Measurements from ENCODE around the gene VPS18.

Gene VPS18

GRCh38 chr15:40871749-40872617, 22.3 kb upstream of the VPS18 start:
- DNase-seq: no peak

- no peak for DNase-seq
These were observed 21.2 kb upstream of the VPS18 start for GRCh38 chr15:40872791-40873693.

DNA sequence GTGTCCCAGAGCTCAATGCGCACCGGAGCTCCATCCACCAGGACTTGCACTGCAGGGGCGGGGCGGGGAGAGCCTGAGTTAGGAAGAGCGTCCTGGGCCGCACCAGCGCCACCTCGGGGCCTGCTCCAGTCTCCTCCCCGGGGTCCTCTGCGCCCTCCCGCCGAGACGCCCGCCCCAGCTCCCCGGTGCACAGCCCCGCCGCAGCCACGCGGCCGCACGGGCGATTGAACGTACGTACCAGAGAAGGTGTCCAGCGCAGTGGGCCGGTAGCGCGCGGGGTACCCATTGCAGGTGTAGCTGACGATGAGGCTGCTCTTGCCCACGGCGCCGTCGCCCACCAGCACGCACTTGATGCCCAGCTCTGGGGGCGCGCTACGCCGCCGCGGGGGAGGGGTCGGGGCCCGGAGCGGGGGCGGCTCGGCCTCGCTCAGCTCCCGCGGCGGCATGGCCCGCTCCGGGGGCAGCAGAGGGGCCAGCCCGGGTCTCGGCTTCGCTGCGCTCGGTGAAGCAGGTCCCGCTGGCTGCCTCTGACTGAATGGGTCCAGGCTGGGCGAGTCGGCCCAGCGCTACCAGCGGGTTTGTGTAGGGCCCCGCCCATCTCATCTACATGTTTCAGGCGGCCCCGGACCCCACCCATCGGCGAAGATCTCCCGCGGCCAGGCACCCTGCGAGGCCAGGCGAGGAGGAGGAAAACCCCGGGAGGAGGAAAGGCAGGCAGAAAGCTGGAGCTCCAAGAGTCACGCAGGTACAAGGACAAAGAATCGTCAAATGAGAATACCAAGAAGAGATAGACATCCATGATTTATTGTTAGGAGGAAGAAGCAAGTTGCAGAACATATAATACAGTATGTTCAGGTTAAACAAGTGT, 20.3 kb upstream of the VPS18 start, which contains the start of gene RHOV:
TSS of gene RHOV (minus strand) at position 541 of the 868 bp plus-strand sequence. CDS start at position 446, 95 bp downstream.
- DNase-seq: peak; percentile 29 to 50

DNA sequence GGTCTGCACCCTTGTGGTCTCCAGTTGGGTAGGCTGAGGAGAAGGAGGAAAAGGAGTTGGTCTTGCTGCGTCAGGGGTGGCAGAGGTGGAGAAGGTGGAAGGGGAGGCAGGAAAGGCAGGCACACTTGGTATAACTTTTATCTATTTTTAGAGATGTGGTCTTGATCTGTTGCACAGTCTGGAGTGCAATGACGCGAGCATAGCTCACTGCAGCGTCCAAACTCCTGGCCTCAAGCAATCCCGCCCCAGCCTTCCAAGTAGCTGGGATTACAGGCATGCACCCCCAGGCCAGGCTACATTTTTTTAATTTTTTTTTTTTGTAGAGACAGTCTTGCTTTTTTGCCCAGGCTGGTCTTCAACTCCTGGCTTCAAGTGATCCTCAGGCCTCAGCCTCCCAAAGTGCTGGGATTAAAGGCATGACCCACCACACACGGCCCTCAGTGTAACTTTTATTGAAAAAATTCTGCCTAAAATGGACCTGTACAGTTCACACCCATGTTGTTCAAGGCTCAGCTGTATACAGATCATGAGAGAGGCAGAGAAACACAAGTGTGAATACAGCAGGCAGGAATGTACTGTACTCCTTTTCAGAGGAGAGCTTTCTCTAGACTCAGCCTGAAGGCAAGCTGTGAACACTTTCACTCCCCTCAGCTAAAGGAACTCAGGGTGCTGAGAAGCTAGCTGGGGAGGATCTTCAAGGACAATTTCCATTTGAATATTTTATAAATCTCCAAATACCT, 18.1 kb upstream of the VPS18 start:
- no peak for DNase-seq

GRCh38 chr15:40877694-40878093, 16.6 kb upstream of the VPS18 start:
- DNase-seq: no peak

- peak in 1 of 2 donors; percentile 15 for DNase-seq
These were observed 15.5 kb upstream of the VPS18 start for GRCh38 chr15:40878785-40879184.

DNA sequence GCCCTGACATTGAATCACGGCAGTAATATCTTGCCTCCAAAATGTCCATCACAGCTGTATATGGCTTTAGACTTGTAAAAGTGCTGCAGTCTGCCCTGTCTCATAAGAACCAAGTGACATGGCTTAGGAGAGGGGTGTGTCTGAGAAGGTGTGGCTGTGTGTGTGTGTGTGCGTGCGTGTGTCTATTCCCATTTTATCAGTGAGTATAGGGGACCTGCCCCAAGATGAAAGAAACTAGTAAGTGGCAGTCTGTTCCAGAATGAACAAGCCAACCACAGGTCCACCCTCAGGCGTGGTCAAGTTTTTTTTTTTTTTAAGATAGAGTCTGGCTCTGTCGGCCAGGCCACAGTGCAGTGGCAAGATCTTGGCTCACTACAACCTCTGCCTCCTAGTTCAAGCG, 14.6 kb upstream of the VPS18 start:
- DNase-seq: no peak

DNA sequence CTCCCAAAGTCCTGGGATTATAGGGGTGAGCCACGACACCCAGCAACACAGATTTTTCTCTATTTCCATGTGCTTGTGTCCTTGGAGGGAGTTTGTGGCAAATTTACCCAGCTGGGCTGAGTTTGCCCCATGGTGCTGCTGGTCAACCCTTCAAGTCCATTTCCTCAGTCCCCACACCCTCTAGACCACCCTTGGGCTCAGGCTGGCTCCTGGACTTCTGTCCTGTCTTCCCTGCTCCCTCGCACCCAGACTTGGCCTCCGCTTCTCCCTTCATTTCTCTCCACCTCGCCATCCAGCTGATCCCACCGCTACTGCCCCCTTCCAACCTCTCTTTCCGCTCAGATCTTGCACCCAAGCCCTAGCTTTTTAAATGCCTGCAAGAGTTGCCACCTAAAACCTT, 12.9 kb upstream of the VPS18 start:
- DNase-seq: no peak

DNA sequence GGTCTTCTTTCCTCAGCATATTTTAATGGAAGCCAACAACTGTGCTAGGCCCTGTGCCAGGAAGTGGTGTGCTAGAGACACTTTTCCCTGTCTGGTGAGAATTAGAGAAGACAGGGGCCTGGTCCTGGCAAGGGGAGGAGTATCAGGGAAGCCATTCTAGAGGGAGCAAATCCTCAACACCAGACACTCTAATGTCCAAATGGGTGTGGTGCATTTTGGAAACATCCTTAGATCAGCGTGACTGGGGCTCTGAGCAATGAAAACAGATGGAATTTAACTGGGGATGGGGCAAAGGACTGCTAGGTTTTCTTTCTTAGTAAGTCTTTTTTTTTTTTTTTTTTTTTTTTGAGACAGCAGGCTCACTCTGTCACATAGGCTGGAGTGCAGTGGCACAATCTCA, 7.7 kb upstream of the VPS18 start:
- no peak for DNase-seq

- no peak for DNase-seq
These were observed 5.1 kb upstream of the VPS18 start for GRCh38 chr15:40889112-40889511.

- no peak for DNase-seq
These were observed 3.1 kb upstream of the VPS18 start for GRCh38 chr15:40891138-40891537.

DNA sequence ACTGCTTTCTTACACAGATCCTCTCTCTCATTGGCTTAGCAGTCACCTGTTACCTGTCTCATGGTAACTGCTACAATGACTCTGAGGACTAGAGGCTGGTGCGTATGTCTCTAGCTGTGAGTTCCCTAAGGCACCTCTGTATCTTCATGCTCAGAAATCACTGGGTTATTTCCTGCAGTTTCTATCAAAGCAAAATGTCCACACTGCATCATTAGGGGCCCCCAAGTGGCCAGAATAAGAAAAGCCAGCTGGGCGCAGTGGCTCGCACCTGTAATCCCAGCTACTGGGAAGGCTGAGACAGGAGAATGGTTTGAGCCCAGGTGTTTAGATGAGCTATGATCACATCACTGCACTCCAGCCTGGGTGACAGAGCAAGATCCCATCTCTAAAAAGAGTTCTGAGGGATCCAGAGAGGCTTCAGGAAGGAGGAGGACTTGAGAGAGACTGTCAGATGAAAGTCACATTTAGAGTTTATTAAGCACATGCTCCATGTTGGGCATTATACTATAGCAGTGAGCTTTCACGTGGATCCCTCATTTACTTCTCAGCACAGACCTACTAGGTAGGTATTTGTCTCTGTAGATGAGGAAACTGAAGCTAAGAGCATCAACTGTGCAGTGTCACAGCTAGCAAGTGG, 2.3 kb upstream of the VPS18 start:
- peak; percentile 20 to 52 for DNase-seq

DNA sequence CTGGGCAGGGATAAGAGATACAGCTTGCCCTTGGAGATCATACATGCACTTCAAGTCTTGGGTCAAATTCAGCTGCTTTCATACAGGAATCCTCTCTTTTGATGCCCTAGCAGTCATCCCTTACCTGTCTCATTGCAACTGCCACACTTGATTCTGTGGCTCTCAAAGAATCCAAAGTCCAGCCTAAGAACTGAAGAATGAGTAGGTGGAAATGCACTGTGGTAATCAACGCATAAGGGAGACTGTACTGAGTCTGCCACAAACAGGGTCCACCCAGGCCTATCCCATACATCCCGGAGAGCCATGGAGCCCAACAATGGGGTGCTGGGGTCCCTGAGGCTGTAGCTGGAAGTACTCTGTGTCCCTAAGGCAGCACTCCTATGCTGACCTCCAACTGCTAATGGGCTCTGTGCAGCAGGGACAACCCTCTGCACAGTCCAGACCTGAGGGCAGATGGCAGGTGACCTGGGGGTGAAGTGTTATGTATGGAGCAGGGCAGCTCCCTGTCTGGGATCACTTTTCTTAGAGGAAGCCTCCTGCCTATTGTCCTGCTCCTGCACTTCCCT, 1.7 kb upstream of the VPS18 start:
- DNase-seq: no peak

- DNase-seq: no peak
These were observed 1.1 kb upstream of the VPS18 start for GRCh38 chr15:40893019-40893670.

DNA sequence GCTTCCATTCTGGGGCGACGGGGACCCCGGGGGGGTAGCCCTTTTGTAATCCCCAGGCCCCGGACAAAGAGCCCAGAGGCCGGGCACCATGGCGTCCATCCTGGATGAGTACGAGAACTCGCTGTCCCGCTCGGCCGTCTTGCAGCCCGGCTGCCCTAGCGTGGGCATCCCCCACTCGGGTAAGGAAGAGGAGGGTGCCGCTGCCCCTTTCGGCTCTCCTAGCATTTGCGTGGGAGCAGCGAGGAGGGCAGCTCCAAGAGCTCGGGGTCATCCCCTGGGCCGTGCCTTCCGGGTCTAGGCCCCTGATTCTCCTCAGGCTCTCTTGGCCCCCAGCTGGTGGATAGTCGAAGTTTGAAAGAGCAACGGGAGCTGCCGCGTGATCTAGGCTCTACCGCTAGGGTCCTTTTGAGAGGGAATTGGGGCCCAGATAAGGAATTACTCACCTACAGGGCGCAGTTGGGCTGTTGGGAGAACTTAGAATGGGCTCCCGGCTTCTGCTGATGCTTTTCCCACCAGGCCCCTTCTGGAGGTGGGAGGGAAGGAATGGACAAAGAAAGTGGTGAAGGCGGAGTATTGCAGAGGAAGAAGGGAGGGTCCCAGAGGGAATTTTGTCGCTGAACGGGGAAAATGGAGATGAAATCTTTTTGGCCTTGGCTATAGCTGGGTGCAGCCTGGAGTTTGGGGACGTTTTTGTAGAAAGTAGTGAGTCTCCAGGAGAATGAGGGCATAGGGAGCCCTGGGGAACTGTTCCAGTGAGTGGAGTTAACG, 615 bp downstream of the VPS18 start:
- DNase-seq: peak; percentile 53 to 70

- no peak for DNase-seq
These were observed 5.4 kb downstream of the VPS18 start for GRCh38 chr15:40899536-40900207.

DNA sequence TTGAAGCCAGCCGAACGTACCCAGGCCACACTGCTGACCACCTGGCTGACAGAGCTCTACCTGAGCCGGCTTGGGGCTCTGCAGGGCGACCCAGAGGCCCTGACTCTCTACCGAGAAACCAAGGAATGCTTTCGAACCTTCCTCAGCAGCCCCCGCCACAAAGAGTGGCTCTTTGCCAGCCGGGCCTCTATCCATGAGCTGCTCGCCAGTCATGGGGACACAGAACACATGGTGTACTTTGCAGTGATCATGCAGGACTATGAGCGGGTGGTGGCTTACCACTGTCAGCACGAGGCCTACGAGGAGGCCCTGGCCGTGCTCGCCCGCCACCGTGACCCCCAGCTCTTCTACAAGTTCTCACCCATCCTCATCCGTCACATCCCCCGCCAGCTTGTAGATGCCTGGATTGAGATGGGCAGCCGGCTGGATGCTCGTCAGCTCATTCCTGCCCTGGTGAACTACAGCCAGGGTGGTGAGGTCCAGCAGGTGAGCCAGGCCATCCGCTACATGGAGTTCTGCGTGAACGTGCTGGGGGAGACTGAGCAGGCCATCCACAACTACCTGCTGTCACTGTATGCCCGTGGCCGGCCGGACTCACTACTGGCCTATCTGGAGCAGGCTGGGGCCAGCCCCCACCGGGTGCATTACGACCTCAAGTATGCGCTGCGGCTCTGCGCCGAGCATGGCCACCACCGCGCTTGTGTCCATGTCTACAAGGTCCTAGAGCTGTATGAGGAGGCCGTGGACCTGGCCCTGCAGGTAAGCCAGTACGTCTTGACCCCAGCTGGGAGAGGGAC, 6.2 kb downstream of the VPS18 start:
- DNase-seq: no peak

DNA sequence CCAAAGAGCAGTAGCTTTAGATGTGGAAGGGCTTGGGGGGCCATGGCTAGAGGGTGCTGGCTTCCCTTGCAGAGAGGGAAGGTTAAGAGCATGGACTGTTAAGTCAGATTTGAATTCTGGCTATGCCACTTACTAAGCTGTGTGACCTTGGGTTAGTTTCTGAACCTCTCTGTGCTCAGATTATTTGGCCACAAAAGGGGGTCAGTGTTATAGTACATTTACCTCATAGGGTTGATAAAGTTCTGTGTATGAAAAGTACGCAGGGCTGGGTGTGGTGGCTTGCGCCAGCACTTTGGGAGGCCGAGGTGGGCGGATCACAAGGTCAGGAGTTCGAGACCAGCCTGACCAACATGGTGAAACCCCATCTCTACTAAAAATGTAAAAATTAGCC, 6.8 kb downstream of the VPS18 start:
- DNase-seq: no peak

All from CD4-positive, alpha-beta T cell treated with Interferon alpha-2 for 1 hour (primary cell).